Nephron progenitor cell (in vitro differentiated cells): ENCODE measurements around the gene RNGTT.
"Not testable (repeated sequence)": the region's sequence is repeated elsewhere in the genome, so short reads cannot be mapped to it uniquely, and the experiment has no call there.

ENCODE experiments used
- DNase-seq: peaks from one replicate; pipeline ENCODE4 v3.0.0; 2021
- H3K27ac Mint-ChIP-seq: 2 replicates; pipeline ENCODE4 v1.8.0; 2021; ENCODE audit warnings: mild to moderate bottlenecking, moderate library complexity, mixed read lengths
- H3K27me3 Mint-ChIP-seq: 2 replicates; pipeline ENCODE4 v1.8.0; 2021; ENCODE audit warnings: mild to moderate bottlenecking, low read depth, mixed read lengths; ENCODE audit not compliant: poor library complexity
- H3K36me3 Mint-ChIP-seq: 2 replicates; pipeline ENCODE4 v1.8.0; 2021; ENCODE audit warnings: low read depth, mixed read lengths
- H3K4me1 Mint-ChIP-seq: 2 replicates; pipeline ENCODE4 v1.8.0; 2021; ENCODE audit warnings: mixed read lengths
- H3K4me3 Mint-ChIP-seq: 2 replicates; pipeline ENCODE4 v1.8.0; 2021; ENCODE audit warnings: mild to moderate bottlenecking, moderate library complexity, mixed read lengths
- H3K9me3 Mint-ChIP-seq: 2 replicates; pipeline ENCODE4 v1.8.0; 2021; ENCODE audit warnings: mild to moderate bottlenecking, moderate library complexity, mixed read lengths
- CTCF ChIP-seq: fragments of 200-600 bp; sonication (generic); IDR thresholded peaks from 2 replicates; pipeline ENCODE4 v1.5.0; 2021; ENCODE audit warnings: antibody characterized with exemption

The RNGTT gene

GRCh38 chr6:88843040-88843439, 120.4 kb downstream of the RNGTT start:
- H3K27ac Mint-ChIP-seq: no peak overlapping the region
- no peak overlapping the region for H3K4me3 Mint-ChIP-seq
- H3K4me1 Mint-ChIP-seq: peaks cover 10% of the 10 kb centered on the region
- no peak for TF ChIP-seq CTCF
- no peaks in the 10 kb centered on the region for H3K9me3 Mint-ChIP-seq
- DNase-seq: no peak
- peaks cover 25% of the 10 kb centered on the region for H3K36me3 Mint-ChIP-seq
- H3K27me3 Mint-ChIP-seq: no peaks in the 10 kb centered on the region

GRCh38 chr6:88842320-88842719, 121.1 kb downstream of the RNGTT start:
- DNase-seq: no peak
- Mint-ChIP-seq H3K4me3 (no peak overlapping the region), H3K36me3 (peaks cover 31% of the 10 kb centered on the region), H3K4me1 (peaks cover 10% of the 10 kb centered on the region), H3K9me3 (no peaks in the 10 kb centered on the region), H3K27me3 (no peaks in the 10 kb centered on the region), H3K27ac (peak overlapping the region; percentile 1)
- TF ChIP-seq CTCF: no peak

- Mint-ChIP-seq H3K27me3 (no peaks in the 10 kb centered on the region), H3K9me3 (peaks cover 5% of the 10 kb centered on the region), H3K4me1 (peaks cover 3% of the 10 kb centered on the region), H3K36me3 (peaks cover 42% of the 10 kb centered on the region), H3K27ac (no peak overlapping the region), H3K4me3 (no peak overlapping the region)
- DNase-seq: no peak
- TF ChIP-seq CTCF: no peak
Observed at GRCh38 chr6:88840796-88841539, 122.5 kb downstream of the RNGTT start.

GRCh38 chr6:88840289-88840688, 123.1 kb downstream of the RNGTT start:
- no peak for TF ChIP-seq CTCF
- no peak for DNase-seq
- Mint-ChIP-seq H3K4me3 (no peak overlapping the region), H3K4me1 (no peaks in the 10 kb centered on the region), H3K36me3 (peaks cover 45% of the 10 kb centered on the region), H3K27me3 (no peaks in the 10 kb centered on the region), H3K27ac (no peak overlapping the region), H3K9me3 (peaks cover 5% of the 10 kb centered on the region)

GRCh38 chr6:88839280-88839679, 124.1 kb downstream of the RNGTT start:
- Mint-ChIP-seq H3K36me3 (peaks cover 52% of the 10 kb centered on the region), H3K4me1 (no peaks in the 10 kb centered on the region), H3K4me3 (no peak overlapping the region), H3K9me3 (peaks cover 9% of the 10 kb centered on the region), H3K27ac (no peak overlapping the region), H3K27me3 (no peaks in the 10 kb centered on the region)
- no peak for TF ChIP-seq CTCF
- DNase-seq: no peak

- Mint-ChIP-seq H3K27ac (no peak overlapping the region), H3K27me3 (peaks cover 2% of the 10 kb centered on the region), H3K4me3 (no peak overlapping the region), H3K4me1 (no peaks in the 10 kb centered on the region), H3K36me3 (peaks cover 69% of the 10 kb centered on the region), H3K9me3 (peaks cover 47% of the 10 kb centered on the region)
- DNase-seq: no peak
- no peak for TF ChIP-seq CTCF
Observed at GRCh38 chr6:88835210-88835609, 128.2 kb downstream of the RNGTT start.

- not testable (repeated sequence) for H3K4me3 Mint-ChIP-seq, H3K27me3 Mint-ChIP-seq, H3K27ac Mint-ChIP-seq, H3K4me1 Mint-ChIP-seq, DNase-seq
- Mint-ChIP-seq H3K9me3 (peaks cover 68% of the 10 kb centered on the region), H3K36me3 (peaks cover 90% of the 10 kb centered on the region)
Observed at GRCh38 chr6:88833071-88833470, 130.3 kb downstream of the RNGTT start.

GRCh38 chr6:88827599-88827998, 135.8 kb downstream of the RNGTT start:
- H3K4me1 Mint-ChIP-seq: not testable (repeated sequence)
- Mint-ChIP-seq H3K36me3 (peaks cover 64% of the 10 kb centered on the region), H3K9me3 (peaks cover 47% of the 10 kb centered on the region)

More at GRCh38 chr6:88827599-88827998, 135.8 kb downstream of the RNGTT start:
- not testable (repeated sequence) for H3K27ac Mint-ChIP-seq, H3K27me3 Mint-ChIP-seq, H3K4me3 Mint-ChIP-seq
- peak; percentile 3 for DNase-seq
